ENCODE results near the gene SERINC4. TPM values are rescaled to one million over a fixed set of nuclear protein-coding genes. Genes with fewer than 3 reads are reported as not detected.
"Not testable (repeated sequence)": the region's sequence is repeated elsewhere in the genome, so short reads cannot be mapped to it uniquely, and the experiment has no call there.

SERINC4 gene
- total RNA-seq, 6 donors from 2014 or later, result 0.34 TPM; not detected in 5

- Histone ChIP-seq H3K27ac (no peak overlapping the region), H3K36me3 (peaks cover 0 to 50% (median 26%) of the 10 kb centered on the region in 4 donors), H3K4me1 (peaks cover 41 to 51% (median 45%) of the 10 kb centered on the region in 4 donors), H3K4me3 (no peak overlapping the region), H3K27me3 (no peaks in the 10 kb centered on the region), H3K9me3 (no peaks in the 10 kb centered on the region)
- 75 to 84% methylated on average over 6 of the region's 6 CpGs for WGBS, 2 donors
- DNase-seq (no peak), ATAC-seq (ENCODE audit: low FRiP score in 2 of 2) (no peak)
- TF ChIP-seq CTCF (IDR thresholded peaks at IDR 0.05) (no peak), POLR2A (IDR thresholded peaks at IDR 0.05) (no peak), EP300 (IDR thresholded peaks at IDR 0.05) (no peak), POLR2AphosphoS5 (IDR thresholded peaks at IDR 0.05) (no peak)
These were observed 48.1 kb downstream of the SERINC4 start for GRCh38 chr15:43751885-43752284.

- peak overlapping the region in 2 of 4 donors; percentile 3 to 21 for H3K4me3 ChIP-seq
- no peaks in the 10 kb centered on the region for H3K27me3 ChIP-seq
- TF ChIP-seq CTCF (IDR thresholded peaks at IDR 0.05) (no peak), POLR2AphosphoS5 (IDR thresholded peaks at IDR 0.05) (no peak), POLR2A (IDR thresholded peaks at IDR 0.05) (no peak), EP300 (IDR thresholded peaks at IDR 0.05) (no peak)
- peaks cover 0 to 30% (median 12%) of the 10 kb centered on the region in 4 donors for H3K36me3 ChIP-seq
- H3K9me3 ChIP-seq, result no peaks in the 10 kb centered on the region
- peak in 1 of 2 donors; percentile 28 for DNase-seq
- H3K27ac ChIP-seq, result peak overlapping the region in 3 of 4 donors; percentile 28 to 69 (median 45)
- 43 to 53% methylated on average over 12 of the region's 12 CpGs for WGBS, 2 donors
- ATAC-seq (ENCODE audit: low FRiP score in 2 of 2), result no peak
- H3K4me1 ChIP-seq, result peaks cover 43 to 57% (median 49%) of the 10 kb centered on the region in 4 donors
These were observed 50.2 kb downstream of the SERINC4 start for GRCh38 chr15:43749690-43750345.

GRCh38 chr15:43748376-43748775 lies 51.6 kb downstream of the SERINC4 start:
- Histone ChIP-seq H3K4me1 (peaks cover 43 to 57% (median 49%) of the 10 kb centered on the region in 4 donors), H3K9me3 (no peaks in the 10 kb centered on the region), H3K4me3 (peak overlapping the region in 3 of 4 donors; percentile 71 to 95 (median 83)), H3K36me3 (peaks cover 0 to 16% (median under 1%) of the 10 kb centered on the region in 4 donors), H3K27me3 (no peaks in the 10 kb centered on the region), H3K27ac (peak overlapping the region in 2 of 4 donors; percentile 19 to 69)
- no peak for TF ChIP-seq POLR2AphosphoS5 (IDR thresholded peaks at IDR 0.05)
- no peak for TF ChIP-seq POLR2A (IDR thresholded peaks at IDR 0.05)
- TF ChIP-seq CTCF (IDR thresholded peaks at IDR 0.05), result no peak
- 53 to 59% methylated on average over 3 of the region's 3 CpGs for WGBS, 2 donors
- no peak for ATAC-seq (ENCODE audit: low FRiP score in 2 of 2)
- DNase-seq, result no peak

GRCh38 chr15:43746903-43747309 lies 53.1 kb downstream of the SERINC4 start:
- peaks cover 41 to 50% (median 45%) of the 10 kb centered on the region in 4 donors for H3K4me1 ChIP-seq
- not testable (repeated sequence) for H3K27me3 ChIP-seq, H3K9me3 ChIP-seq, H3K36me3 ChIP-seq
- H3K4me3 ChIP-seq, result peak overlapping the region; percentile 70 to 95 (median 77)
- peak; percentile 56 to 76 for ATAC-seq (ENCODE audit: low FRiP score in 2 of 2)
- WGBS, 2 donors, result 1% methylated on average over 12 of the region's 12 CpGs
- peak in 1 of 2 donors; percentile 52 for DNase-seq
- H3K27ac ChIP-seq, result peak overlapping the region; percentile 94 to 99 (median 96)

GRCh38 chr15:43746245-43746902 lies 53.6 kb downstream of the SERINC4 start, which contains the start of gene PDIA3:
Gene PDIA3 (plus strand): TSS chr15:43746438. CDS start chr15:43746540, 102 bp downstream.
- DNase-seq (peak; percentile 95 to 99), ATAC-seq (ENCODE audit: low FRiP score in 2 of 2) (peak; percentile 96 to 99)
- not testable (repeated sequence) for H3K9me3 ChIP-seq, H3K27me3 ChIP-seq, H3K36me3 ChIP-seq
- Histone ChIP-seq H3K4me1 (peaks cover 35 to 45% (median 41%) of the 10 kb centered on the region in 4 donors), H3K4me3 (peak within 1 kb of the TSS; percentile 70 to 95 (median 77)), H3K27ac (peak within 1 kb of the TSS; percentile 94 to 99 (median 96))
- peak; percentile 58 to 98 (median 98) for TF ChIP-seq POLR2A (IDR thresholded peaks at IDR 0.05)
- TF ChIP-seq POLR2AphosphoS5 (IDR thresholded peaks at IDR 0.05), result peak; percentile 97 to 98
- peak in 4 of 6 experiments; percentile 31 to 76 (median 51) for TF ChIP-seq CTCF (IDR thresholded peaks at IDR 0.05)
- 0% methylated on average over 18 to 27 of the region's 84 CpGs for WGBS, 2 donors
